ENCODE results near the gene TIMM29.
A peak's percentile ranks its signal among the peaks of the same experiment; 100 is the strongest.

The TIMM29 gene

DNA sequence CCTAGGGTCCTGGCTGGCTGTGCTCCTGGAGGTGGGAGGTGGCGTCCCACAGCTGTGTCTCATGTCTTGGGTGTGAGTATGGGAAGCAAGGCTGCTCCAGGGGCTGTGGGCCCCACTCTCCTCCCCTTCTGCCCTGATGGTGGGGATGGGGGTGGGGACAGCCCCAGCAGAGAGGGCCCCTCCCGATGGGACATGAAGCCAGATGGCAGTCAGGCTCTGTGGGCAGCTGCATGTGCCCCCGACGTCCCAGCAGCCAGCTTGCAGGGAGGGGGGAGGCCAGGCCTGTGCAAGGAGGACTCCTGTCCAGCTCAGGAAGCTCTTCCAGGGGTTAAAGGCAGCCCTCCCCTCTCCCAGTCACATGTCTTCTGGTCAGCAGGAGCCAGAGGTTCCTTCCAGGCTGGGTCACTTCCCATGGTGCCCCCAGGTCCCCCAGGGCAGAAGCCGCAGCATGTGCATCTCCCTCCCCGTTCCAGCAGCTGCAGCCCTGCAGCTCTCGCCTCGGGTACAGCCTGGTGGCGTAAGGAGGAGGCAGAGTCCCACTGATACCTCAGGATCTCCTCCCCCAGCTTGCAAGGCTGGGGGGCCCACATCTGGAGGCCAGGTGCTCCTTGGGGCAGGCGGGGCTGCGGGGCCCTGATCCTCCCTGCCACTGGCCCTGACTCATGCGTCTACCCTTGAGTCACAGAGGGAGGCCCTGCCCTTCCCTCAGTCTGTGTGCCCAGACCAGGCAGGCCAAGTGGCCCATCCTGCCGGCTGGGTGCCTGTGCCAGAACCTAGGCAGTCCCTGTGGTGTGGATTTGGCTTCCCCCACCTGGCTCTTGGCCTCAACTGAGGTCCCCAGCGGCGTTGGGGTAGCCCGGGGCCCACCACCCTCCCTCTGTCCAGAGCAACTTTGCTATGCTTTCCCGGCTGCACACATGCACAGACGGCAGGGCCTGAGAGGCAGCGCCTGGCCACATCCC, 13.2 kb upstream of the TIMM29 start:
- Histone ChIP-seq H3K27me3 (replicated peaks; ENCODE audit: control insufficient read depth, insufficient read depth, low read length) (no peaks in the 10 kb centered on the region), H3K4me3 (ENCODE audit: low read length) (no peak overlapping the region), H3K9ac (ENCODE audit: low read length) (peak overlapping the region; percentile 7), H3K36me3 (ENCODE audit: control insufficient read depth, insufficient read depth, low read length, severe bottlenecking) (peaks cover 40% of the 10 kb centered on the region), H3K4me1 (ENCODE audit: control insufficient read depth, insufficient read depth, low read length) (peaks cover 14% of the 10 kb centered on the region), H3K9me3 (ENCODE audit: control insufficient read depth, low read length) (no peaks in the 10 kb centered on the region)
- peak; percentile 82 for DNase-seq (ENCODE audit: low read depth)

DNA sequence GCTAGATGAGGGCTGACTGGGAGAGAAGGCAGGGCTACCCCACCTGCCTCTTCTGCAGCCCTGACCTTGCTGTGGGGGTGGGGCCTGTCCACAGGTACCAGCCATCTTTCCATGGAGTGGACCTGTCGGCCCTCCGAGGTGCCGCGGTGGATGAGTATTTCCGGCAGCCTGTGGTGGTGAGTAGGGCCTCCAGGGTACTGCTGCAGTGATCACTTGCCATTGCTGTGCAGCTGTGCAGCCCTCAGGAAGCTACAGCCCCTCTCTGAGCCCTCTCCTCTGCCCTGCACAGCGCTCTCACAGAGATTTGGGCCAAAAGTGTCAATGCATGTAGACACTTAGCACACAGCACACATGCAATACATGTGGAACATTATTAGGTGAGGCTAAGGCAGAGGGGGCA, 12.0 kb upstream of the TIMM29 start:
- Histone ChIP-seq H3K4me3 (ENCODE audit: low read length) (no peak overlapping the region), H3K27me3 (replicated peaks; ENCODE audit: control insufficient read depth, insufficient read depth, low read length) (no peaks in the 10 kb centered on the region), H3K9ac (ENCODE audit: low read length) (no peak overlapping the region), H3K4me1 (ENCODE audit: control insufficient read depth, insufficient read depth, low read length) (peaks cover 14% of the 10 kb centered on the region), H3K9me3 (ENCODE audit: control insufficient read depth, low read length) (no peaks in the 10 kb centered on the region), H3K36me3 (ENCODE audit: control insufficient read depth, insufficient read depth, low read length, severe bottlenecking) (peaks cover 43% of the 10 kb centered on the region)
- DNase-seq (ENCODE audit: low read depth): no peak

DNA sequence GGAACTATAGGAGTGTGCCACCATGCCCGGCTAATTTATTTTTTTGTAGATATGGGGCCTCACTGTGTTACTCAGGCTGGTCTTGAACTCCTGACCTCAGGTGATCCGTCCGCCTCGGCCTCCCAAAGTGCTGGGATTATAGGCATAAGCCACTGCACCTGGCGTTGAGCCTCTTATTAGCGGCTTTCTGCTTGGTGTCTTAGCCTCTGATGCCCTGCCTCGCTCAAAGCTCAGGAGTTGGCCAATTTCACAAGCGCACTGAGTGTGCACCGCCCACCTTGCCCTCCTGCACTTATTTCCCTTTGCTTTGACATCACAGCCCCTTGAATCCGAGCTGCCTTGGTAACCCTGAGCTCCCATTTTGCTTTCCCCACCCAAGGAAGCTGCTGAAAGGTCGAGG, 10.3 kb upstream of the TIMM29 start:
- no peak for DNase-seq (ENCODE audit: low read depth)
- H3K27me3 ChIP-seq (replicated peaks; ENCODE audit: control insufficient read depth, insufficient read depth, low read length): no peaks in the 10 kb centered on the region
- no peak overlapping the region for H3K9ac ChIP-seq (ENCODE audit: low read length)
- peaks cover 14% of the 10 kb centered on the region for H3K4me1 ChIP-seq (ENCODE audit: control insufficient read depth, insufficient read depth, low read length)
- peaks cover 47% of the 10 kb centered on the region for H3K36me3 ChIP-seq (ENCODE audit: control insufficient read depth, insufficient read depth, low read length, severe bottlenecking)
- H3K9me3 ChIP-seq (ENCODE audit: control insufficient read depth, low read length): no peaks in the 10 kb centered on the region
- H3K4me3 ChIP-seq (ENCODE audit: low read length): no peak overlapping the region

DNA sequence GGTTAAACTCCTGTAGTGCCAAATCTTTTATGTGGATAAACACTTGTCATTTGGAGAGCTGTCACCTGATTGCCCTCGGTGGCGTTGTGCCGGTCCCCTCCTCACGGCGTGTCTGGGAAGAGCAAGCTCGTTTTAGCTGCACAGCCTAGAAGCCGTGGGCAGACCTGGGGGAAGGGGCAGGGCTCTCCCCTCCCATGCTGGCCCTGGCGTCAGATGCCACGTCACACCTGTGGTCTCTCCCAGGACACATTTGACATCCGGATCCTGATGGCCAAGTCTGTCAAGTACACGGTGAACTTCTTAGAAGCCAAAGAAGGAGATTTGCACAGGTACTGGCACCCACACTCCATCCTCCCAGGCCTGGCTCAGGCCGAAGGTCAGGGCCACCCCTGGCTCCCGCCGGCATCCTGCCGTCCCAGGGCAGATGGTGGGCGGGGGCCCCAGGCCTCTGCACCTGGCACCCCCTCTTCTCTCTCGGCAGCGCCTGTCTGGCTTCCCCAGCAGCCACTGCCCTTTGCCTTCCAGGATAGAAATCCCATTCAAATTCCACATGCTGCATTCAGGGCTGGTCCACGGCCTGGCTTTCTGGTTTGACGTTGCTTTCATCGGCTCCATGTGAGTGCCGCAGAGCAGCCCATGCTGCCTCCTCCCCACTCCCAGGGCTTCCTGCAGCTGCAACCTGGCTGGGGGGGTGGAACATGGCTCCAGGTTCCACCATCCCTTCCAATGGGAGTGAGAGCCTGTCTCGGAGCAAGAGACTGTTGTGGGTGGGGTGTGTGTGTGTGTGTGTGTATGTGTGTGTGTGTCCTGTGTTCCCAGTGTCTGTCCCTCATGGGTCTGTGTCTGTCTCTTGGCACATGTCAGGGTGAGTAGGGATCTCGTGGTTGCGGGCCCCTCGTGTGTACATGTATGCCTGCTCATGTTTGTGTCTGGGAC, 9.0 kb upstream of the TIMM29 start:
- Histone ChIP-seq H3K4me3 (ENCODE audit: low read length) (no peak overlapping the region), H3K27me3 (replicated peaks; ENCODE audit: control insufficient read depth, insufficient read depth, low read length) (no peaks in the 10 kb centered on the region), H3K9ac (ENCODE audit: low read length) (no peak overlapping the region), H3K36me3 (ENCODE audit: control insufficient read depth, insufficient read depth, low read length, severe bottlenecking) (peaks cover 57% of the 10 kb centered on the region), H3K9me3 (ENCODE audit: control insufficient read depth, low read length) (no peaks in the 10 kb centered on the region), H3K4me1 (ENCODE audit: control insufficient read depth, insufficient read depth, low read length) (peaks cover 14% of the 10 kb centered on the region)
- DNase-seq (ENCODE audit: low read depth): no peak

DNA sequence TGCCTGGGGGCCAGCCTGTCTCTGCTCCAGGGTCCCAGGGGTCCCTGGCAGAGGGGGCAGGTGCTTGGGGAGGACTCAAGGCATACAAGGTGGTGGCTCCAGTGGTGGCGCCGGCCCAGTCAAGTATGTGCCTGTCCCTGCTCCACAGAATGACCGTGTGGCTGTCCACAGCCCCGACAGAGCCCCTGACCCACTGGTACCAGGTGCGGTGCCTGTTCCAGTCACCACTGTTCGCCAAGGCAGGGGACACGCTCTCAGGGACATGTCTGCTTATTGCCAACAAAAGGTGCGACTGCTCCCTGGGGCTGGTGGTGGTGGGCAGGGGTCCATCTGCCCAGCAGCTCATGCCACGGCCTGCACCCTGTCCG, 8.3 kb upstream of the TIMM29 start:
- Histone ChIP-seq H3K27me3 (replicated peaks; ENCODE audit: control insufficient read depth, insufficient read depth, low read length) (no peaks in the 10 kb centered on the region), H3K9ac (ENCODE audit: low read length) (no peak overlapping the region), H3K4me3 (ENCODE audit: low read length) (no peak overlapping the region), H3K36me3 (ENCODE audit: control insufficient read depth, insufficient read depth, low read length, severe bottlenecking) (peaks cover 58% of the 10 kb centered on the region), H3K9me3 (ENCODE audit: control insufficient read depth, low read length) (no peaks in the 10 kb centered on the region), H3K4me1 (ENCODE audit: control insufficient read depth, insufficient read depth, low read length) (peaks cover 8% of the 10 kb centered on the region)
- DNase-seq (ENCODE audit: low read depth): no peak

DNA sequence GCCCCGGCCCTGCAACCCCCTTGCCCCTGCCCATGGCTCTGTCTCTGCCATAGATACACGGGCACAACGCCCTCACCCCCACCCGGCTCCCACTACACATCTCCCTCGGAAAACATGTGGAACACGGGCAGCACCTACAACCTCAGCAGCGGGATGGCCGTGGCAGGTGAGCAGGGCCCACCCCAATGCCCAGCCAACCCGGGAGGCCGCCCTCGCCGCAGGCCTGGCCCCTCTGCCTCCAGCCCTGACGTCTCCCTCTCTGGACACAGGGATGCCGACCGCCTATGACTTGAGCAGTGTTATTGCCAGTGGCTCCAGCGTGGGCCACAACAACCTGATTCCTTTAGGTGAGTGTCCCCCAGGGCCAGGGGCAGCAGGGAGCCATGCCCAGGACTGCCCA, 7.8 kb upstream of the TIMM29 start:
- DNase-seq (ENCODE audit: low read depth): no peak
- Histone ChIP-seq H3K9me3 (ENCODE audit: control insufficient read depth, low read length) (no peaks in the 10 kb centered on the region), H3K9ac (ENCODE audit: low read length) (no peak overlapping the region), H3K27me3 (replicated peaks; ENCODE audit: control insufficient read depth, insufficient read depth, low read length) (no peaks in the 10 kb centered on the region), H3K4me1 (ENCODE audit: control insufficient read depth, insufficient read depth, low read length) (peaks cover 3% of the 10 kb centered on the region), H3K4me3 (ENCODE audit: low read length) (no peak overlapping the region), H3K36me3 (ENCODE audit: control insufficient read depth, insufficient read depth, low read length, severe bottlenecking) (peaks cover 62% of the 10 kb centered on the region)

DNA sequence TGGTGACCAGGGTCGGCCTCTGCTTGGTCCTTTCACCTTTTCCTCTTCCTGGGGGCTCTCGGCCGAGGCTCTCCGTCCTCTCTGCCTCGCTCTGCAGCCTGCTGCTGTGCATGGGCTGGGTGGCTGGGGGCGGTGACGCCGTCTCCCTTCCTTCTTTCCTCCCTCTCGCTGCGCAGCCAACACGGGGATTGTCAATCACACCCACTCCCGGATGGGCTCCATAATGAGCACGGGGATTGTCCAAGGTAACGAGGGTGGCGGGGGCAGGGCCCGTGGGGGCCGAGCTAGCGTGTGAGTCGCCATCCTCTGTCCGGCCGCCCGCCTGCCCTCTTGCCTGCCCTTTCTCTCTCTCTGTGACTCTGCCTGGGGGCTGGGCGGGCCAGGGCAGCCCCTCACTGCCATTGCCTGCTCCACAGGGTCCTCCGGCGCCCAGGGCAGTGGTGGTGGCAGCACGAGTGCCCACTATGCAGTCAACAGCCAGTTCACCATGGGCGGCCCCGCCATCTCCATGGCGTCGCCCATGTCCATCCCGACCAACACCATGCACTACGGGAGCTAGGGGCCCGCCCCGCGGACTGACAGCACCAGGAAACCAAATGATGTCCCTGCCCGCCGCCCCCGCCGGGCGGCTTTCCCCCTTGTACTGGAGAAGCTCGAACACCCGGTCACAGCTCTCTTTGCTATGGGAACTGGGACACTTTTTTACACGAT, 7.3 kb upstream of the TIMM29 start:
- DNase-seq (ENCODE audit: low read depth): no peak
- Histone ChIP-seq H3K9me3 (ENCODE audit: control insufficient read depth, low read length) (no peaks in the 10 kb centered on the region), H3K36me3 (ENCODE audit: control insufficient read depth, insufficient read depth, low read length, severe bottlenecking) (peaks cover 60% of the 10 kb centered on the region), H3K4me3 (ENCODE audit: low read length) (no peak overlapping the region), H3K27me3 (replicated peaks; ENCODE audit: control insufficient read depth, insufficient read depth, low read length) (no peaks in the 10 kb centered on the region), H3K9ac (ENCODE audit: low read length) (no peak overlapping the region), H3K4me1 (ENCODE audit: control insufficient read depth, insufficient read depth, low read length) (no peaks in the 10 kb centered on the region)

DNA sequence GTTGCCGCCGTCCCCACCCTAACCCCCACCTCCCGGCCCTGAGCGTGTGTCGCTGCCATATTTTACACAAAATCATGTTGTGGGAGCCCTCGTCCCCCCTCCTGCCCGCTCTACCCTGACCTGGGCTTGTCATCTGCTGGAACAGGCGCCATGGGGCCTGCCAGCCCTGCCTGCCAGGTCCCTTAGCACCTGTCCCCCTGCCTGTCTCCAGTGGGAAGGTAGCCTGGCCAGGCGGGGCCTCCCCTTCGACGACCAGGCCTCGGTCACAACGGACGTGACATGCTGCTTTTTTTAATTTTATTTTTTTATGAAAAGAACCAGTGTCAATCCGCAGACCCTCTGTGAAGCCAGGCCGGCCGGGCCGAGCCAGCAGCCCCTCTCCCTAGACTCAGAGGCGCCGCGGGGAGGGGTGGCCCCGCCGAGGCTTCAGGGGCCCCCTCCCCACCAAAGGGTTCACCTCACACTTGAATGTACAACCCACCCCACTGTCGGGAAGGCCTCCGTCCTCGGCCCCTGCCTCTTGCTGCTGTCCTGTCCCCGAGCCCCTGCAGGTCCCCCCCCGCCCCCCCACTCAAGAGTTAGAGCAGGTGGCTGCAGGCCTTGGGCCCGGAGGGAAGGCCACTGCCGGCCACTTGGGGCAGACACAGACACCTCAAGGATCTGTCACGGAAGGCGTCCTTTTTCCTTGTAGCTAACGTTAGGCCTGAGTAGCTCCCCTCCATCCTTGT, 6.5 kb upstream of the TIMM29 start:
- no peak overlapping the region for H3K9ac ChIP-seq (ENCODE audit: low read length)
- H3K27me3 ChIP-seq (replicated peaks; ENCODE audit: control insufficient read depth, insufficient read depth, low read length): no peaks in the 10 kb centered on the region
- DNase-seq (ENCODE audit: low read depth): no peak
- H3K4me1 ChIP-seq (ENCODE audit: control insufficient read depth, insufficient read depth, low read length): peaks cover under 1% of the 10 kb centered on the region
- no peaks in the 10 kb centered on the region for H3K9me3 ChIP-seq (ENCODE audit: control insufficient read depth, low read length)
- H3K36me3 ChIP-seq (ENCODE audit: control insufficient read depth, insufficient read depth, low read length, severe bottlenecking): peaks cover 55% of the 10 kb centered on the region
- no peak overlapping the region for H3K4me3 ChIP-seq (ENCODE audit: low read length)

DNA sequence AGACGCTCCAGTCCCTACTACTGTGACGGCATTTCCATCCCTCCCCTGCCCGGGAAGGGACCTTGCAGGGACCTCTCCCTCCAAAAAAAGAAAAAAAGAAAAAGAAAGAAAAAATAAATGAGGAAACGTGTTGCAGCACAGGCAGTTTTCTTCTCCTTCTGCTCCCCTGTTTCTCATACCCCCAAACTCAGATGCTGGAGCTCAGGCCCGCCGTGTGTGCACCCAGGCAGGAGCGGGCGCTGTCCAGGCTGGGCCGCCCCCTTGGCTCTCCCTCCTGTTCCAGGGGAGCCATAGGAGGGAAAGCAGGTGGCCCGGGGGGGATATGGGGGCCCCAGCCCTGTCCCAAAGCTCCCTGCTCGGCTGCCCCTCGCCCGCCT, 6.0 kb upstream of the TIMM29 start:
- H3K9me3 ChIP-seq (ENCODE audit: control insufficient read depth, low read length): no peaks in the 10 kb centered on the region
- no peak for DNase-seq (ENCODE audit: low read depth)
- H3K36me3 ChIP-seq (ENCODE audit: control insufficient read depth, insufficient read depth, low read length, severe bottlenecking): peaks cover 55% of the 10 kb centered on the region
- peaks cover 6% of the 10 kb centered on the region for H3K4me1 ChIP-seq (ENCODE audit: control insufficient read depth, insufficient read depth, low read length)
- no peak overlapping the region for H3K9ac ChIP-seq (ENCODE audit: low read length)
- no peaks in the 10 kb centered on the region for H3K27me3 ChIP-seq (replicated peaks; ENCODE audit: control insufficient read depth, insufficient read depth, low read length)
- no peak overlapping the region for H3K4me3 ChIP-seq (ENCODE audit: low read length)

DNA sequence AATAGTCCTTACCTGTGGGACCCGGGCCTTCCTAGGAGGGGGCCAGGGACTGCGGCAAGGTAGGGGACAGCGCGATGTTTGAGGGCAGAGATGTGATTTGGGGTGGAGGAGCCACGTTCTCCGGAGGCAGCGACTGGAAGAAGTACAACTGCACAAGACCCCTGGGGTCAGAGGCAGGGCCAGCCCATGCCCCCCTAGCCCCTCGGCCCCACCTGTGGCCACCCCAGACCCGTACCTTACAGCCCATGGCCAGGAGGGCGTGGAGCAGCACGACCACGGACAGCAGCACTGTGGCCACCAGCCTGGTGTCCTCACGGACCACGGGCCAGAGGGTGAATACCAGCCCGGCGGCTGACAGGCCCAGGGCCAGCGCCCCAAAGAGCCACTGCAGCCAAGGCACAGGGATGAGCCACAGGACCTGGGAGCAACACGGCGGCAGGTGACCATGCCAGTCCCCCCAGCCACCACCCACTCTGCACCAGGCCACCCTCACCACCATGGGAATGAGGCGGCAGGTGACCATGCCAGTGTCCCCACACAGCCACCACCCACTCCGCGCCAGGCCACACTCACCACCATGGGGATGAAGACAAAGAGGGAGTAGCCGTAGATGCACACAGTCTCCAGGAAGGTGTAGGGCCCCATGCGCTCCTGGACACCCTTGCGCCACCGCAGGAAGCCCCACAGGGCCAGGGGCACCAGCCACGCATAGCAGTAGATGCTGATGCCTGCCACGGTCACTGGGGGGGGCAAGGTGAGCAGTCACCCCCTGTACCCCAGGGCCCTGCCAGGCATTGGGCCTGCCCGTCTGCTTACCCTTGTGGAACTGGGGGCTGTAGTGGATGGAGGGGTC, 5.1 kb upstream of the TIMM29 start:
- no peak for DNase-seq (ENCODE audit: low read depth)
- Histone ChIP-seq H3K4me3 (ENCODE audit: low read length) (no peak overlapping the region), H3K9me3 (ENCODE audit: control insufficient read depth, low read length) (no peaks in the 10 kb centered on the region), H3K36me3 (ENCODE audit: control insufficient read depth, insufficient read depth, low read length, severe bottlenecking) (peaks cover 55% of the 10 kb centered on the region), H3K9ac (ENCODE audit: low read length) (no peak overlapping the region), H3K27me3 (replicated peaks; ENCODE audit: control insufficient read depth, insufficient read depth, low read length) (no peaks in the 10 kb centered on the region), H3K4me1 (ENCODE audit: control insufficient read depth, insufficient read depth, low read length) (peaks cover 11% of the 10 kb centered on the region)
